GM18520 (cell line): ENCODE data around the gene FSD1L.

ENCODE experiments used
- ATAC-seq: cut with Tn5 transposase; IDR thresholded peaks from one replicate; pipeline ENCODE4 v1.9.1; 2021; ENCODE audit not compliant: unreplicated experiment

The FSD1L gene

DNA sequence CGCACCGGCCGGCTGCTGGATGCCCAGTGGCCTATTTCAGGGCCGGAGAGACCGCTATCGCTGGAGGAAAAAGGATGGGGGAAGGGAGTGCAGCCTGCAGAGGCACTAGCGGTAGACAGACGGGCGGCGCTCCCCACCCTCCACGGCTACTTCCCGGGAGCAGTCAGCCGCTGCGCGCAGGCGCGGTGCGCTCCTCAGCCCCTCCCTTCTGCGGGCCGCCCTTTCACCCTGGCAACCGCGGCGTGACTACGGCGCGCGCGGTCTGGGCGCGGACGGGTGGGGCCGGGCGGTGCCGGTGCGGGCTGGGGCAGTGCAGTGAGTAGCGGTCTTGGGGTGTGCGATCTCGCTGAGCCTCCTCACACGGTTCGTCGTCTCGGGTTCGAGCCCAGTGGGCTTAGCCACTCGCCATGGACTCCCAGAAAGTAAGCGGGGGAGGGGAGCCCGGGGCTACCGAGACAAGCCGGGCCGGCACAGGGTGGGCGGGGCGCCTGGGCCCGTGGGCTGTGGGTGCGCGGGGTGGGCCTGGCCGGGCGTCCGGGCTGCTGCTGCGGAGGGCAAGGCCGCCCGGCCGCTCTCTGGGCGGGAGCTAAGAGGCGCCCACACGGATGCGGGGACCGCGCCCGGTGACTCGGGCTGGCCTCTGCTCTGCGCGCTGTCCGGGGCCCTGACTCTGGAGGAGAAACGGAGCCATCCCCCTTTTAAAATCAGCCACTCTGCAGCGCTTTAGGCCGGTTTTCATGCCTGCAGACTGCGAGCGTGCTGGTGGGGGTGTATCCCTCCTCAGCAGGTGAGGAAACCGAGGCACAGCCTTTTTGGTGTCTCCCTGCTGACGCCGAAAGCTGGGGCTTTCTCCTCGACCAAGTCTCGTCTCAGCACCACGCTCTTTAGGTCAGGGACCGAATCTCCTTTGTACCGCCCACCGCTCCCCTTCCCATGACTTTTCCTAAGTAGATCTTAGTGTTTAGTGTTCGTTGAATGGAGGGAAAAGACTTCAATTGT lies at the start of gene FSD1L:
Gene FSD1L (plus strand): TSS at position 221 of the 999 bp plus-strand sequence. CDS start 187 bp downstream, at position 408.
- ATAC-seq, result peak; percentile 88

DNA sequence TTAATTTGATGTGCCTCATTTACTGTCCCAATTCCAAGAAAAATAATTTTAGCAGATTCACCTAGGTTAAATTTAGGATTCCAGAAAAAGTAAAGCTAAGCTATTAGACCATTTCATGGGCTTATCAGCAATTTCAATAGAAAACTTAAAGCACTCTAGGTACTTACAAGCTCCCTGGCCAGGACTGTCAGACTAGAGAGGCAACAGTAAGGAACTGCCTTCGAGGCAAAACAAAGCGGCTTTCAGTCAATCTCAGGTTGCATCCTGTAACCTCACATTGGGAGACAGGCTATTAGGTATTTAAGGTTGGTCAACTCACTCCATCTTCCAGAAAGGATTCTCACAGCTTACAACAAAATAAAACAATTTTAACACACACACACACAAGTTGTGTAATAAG lies 48.7 kb upstream of the FSD1L start:
- no peak for ATAC-seq

DNA sequence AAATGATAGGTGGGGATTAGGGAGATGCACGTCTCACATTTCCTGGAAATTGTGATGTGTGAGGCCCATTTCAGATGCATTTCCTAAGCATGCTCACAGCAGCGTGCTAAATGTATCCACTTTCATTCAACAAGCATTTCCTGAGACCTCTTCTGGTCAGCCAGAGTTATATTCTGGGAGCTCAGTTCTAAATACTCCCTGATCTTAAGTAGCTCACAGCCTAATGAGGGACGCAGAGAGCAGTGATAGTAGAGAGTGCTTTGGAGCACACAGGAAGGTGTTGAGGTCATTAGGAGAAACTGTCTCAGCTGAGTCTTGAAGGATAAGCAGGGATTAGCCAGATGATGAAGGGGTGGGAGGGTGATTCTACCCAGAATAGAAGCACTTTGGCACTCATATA lies 46.2 kb upstream of the FSD1L start:
- ATAC-seq, result no peak

DNA sequence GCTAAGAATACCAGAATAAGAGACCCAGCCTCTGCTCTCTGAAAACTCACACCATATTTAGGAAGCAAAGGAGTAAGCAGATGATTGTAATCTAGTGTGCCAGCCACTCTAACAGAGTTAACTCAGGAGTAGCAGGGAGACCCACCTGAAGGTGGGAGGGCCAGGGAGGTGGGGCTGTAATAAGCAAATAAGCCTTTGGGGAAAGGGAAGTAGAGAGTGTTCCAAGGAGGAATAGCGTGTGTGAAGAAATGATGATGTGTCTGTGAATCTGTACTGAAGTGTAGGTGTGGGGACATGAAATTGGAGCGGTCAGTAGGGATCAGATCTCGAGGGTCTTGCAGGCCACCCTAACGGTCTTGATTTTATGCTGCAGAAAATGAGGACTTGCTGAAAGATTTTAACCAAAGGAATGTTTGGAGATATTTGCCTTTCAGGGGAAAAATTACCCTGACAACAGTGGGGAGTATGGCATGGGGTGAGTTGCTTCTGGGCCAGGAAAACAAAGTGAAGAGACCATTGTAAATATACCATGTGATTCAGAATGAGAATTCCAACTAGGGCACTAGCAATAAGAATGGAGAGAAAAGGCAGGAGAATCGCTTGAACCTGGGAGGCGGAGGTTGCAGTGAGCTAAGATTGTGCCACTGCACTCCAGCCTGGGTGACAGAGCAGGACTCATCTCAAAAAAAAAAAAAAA lies 44.1 kb upstream of the FSD1L start:
- ATAC-seq, result no peak

DNA sequence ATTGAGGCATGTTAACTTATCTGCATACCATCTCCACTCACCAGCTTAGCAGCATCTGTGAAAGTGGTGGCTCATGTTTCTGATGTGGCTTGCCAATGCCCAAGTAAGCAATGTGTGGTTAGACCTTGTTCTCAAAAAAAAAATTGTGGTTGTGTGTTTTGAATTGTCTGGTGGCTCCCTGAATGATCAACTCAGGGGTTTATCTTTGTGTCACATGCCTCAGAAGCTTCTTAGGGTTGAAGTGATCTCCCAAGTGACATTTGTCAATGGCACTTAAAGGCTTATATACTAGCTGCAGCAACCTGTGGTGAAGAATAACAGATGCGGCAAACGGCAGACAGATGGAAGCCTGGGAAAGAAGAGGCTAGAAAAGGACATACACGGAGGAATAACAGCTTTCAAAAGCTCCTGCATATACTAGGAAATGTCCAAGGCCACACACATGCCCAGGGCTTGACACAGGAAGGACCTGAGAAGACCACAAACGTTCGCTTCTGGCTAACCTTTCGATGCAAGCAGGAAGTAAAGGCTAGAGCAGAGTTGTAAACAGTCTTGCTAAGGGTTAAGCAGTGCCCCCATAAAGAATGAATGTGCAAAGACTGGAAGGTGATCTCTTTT lies 42.2 kb upstream of the FSD1L start:
- peak; percentile 98 for ATAC-seq

DNA sequence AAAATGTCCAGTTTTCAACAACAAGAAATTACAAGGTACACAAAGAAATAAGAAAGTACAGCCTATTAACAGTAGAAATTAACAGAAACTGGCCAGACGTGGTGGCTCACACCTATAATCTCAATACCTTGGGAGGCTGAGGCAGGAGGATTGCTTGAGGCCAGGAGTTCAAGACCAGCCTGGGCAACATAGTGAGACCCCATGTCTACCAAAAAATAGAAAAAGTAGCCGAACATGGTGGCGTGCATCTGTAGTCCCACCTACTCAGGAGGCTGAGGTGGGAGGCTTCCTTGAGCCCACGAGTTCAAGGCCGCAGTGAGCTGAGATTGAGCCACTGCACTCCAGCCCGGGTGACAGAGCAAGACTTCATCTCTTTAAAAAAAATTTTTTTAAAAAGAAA lies 41.5 kb upstream of the FSD1L start:
- ATAC-seq, result no peak

DNA sequence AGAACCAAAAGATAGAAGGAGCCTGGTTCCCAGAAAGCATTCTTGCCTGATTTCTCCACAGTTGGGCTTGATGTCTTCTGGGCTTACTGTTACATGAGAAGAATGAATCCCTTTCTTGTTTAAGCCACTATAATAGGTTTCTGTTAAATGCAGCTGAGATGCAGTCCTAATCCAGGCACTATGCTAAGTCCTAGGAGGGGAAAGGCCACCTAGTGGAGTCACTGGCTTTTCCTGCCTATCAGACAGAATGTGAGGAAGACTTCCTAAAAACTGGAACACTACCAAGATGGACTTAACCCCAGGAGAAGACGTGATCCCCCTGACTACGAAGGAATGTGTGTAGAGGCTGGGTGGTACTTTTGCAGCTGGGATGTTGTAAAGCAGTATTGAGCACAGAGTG lies 34.3 kb upstream of the FSD1L start:
- no peak for ATAC-seq

DNA sequence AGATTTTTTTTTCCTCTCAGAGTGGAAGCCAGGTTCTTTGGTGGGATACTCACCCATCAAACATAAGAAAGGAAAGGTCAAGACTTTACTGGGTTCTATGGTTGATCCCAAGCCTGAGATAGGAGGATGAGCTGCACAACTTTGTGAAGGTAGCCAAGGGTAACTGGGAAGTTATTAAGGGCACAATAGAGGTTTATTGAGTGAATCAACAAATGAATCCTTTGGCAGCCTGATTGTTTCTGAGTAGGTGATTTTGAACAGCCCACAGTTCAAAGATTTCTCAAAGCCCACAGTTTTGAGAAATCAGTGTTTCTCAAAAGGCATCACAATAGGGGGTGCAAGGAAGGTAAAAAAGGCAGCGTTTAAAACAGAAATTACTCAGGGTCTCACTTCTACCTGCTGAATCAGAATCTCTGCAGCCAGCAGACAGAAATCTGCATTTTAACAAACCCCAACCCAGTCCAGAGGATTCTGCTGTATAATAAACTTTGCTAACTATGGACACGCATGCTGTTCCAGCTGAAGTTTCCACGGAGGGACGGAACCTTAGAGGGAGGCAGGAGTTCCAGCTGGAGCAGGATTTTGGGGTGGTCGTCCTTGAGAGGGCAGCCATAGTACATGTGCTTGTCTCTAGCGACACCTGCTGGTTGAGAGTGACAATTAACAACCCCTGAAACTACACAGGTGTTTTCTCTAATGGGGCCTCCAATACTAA lies 32.7 kb upstream of the FSD1L start:
- ATAC-seq, result peak; percentile 60

DNA sequence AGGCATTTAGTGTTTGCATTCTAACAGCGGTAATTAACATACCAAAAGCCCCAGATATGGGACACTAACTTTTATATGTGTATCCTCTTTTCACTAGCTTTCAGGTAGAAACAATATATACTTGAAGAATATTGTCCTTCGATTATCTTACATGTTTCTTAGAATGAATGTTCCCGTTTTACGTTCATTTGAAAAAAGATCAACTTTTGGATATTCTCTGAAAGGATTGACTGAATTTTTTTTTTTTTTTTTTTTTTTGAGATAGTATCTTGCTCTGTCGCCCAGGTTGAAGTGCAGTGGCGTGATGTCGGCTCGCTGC lies 32.2 kb upstream of the FSD1L start:
- no peak for ATAC-seq

DNA sequence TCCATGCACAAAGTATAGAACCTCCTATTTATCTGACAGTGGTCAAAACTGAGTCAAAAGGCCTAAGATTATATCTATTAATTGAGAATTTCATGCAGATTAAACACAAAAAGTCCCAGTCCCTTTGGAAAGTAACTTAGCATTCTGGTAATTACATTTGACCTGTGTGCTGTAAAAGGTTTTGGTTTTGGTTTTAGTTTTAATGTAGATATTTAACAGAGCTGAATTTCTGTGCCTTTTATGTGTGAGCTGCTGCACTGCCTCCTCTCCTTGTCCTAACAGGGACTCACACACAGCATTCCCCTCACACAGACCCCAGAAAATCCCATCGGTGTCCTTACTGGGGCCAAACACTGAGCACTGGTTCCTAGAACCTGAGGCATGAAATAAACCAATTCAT lies 31.0 kb upstream of the FSD1L start:
- ATAC-seq, result peak; percentile 59

DNA sequence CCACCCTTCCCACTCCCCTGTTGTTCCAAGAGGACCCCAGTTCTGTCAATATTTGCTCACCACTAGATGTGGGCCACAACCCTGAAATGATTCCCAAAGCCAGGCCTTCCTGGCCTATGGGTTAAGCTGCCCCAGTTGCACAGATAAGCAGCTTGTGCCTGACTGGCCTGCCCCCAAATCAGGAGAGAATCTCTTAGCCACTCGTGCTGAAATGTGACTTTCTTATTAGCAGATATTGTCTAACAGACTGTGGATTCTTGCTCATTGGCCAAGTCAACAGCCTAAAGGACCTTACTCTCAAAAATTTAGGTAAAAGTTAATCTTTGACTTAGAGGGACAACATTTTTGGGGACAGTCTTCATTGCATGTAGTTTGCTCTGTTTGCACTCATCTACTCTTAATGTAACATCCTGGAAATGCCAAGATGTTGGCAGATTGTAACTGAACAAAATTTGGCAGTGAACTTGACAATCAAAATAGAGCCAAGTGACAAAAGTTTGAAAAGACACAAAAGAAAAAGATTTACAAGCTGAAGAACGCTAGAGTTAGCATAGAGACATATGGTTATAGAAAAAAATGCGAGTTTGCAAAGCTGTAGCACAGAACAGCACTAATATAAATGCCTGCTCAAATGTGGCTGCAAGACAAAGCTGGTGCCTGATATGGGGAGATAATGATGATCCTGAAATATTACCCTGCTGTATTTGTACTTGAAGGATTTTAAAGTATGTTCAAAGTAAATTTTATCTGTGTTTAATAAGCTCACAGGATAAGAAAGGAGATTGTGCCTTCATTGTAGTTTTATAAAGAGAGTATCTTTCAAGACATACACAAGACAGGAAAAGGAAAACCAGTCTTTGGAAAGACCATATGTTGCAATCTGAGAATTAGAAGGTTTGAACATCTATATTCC lies 29.0 kb upstream of the FSD1L start:
- no peak for ATAC-seq

DNA sequence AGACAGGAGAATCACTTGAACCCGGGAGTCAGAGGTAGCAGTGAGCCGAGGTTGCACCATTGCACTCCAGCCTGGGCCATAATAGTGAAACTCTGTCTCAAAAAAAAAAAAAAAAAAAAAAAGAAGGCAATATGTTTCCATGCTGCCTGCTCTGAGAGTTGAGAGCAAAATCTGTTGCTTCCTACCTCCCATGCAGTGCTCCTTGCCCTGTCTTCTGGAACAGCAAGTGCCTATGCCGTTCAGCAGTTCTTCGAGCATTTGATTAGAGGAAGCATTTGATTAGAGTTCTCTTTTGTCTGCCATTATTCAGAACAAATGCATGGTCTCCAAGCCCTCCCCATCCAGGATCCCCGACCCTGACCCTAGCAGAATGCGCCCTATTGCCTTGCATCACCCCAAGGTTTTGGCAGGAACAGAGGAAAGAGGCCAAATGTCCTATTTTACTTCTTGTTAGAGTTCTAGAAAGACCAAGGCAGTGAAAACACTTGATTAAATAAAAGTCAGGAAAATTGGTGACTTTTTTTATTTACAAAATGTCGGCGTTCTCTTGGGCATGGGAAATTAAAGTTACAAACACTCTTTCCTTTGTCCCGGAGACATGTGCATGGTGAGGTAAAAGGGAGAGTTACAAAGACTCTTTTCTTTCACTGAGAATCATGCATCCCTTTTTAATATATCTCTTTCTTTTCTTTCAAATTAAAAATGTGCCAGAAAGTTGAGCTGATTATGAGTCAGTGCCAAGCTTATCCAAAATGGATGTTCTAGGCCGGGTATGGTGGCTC lies 27.8 kb upstream of the FSD1L start:
- ATAC-seq, result no peak

DNA sequence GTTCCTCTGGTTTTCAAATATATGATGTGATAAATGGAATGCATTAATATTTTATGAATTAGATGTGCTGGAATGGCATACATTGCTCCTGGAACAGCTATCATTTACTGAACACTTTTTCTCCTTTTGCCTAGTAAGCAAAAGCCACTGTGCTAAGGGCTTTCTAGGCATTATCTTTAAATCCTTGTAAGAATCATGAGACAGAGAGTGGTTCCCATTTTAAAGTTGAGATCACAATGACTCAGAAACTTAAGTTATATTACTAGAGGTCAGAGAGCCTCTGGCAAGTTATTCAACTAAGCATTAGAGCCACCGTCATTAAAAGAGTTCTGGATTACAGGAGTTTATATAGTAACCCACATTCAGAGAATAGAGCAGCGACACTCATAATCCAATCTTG lies 26.7 kb upstream of the FSD1L start:
- ATAC-seq, result no peak

DNA sequence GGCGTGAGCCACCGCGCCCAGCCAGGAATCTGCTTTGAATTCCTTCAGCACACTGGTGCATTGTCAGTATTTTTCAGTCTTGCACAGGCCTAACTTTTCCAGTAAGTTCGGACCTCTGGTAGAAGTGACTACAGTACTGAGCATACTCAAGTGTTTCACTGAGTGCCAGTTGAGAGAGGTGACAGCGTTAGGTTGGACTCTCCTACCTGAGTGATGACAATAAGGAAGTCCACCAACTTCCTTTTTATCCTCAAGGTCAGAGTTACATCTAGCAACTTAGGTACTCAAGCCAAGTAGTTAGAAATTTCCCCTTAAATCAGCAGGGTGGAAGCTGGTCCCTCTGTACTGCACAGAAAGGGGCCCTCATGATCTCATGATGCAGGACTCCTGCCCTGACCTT lies 26.0 kb upstream of the FSD1L start:
- no peak for ATAC-seq

DNA sequence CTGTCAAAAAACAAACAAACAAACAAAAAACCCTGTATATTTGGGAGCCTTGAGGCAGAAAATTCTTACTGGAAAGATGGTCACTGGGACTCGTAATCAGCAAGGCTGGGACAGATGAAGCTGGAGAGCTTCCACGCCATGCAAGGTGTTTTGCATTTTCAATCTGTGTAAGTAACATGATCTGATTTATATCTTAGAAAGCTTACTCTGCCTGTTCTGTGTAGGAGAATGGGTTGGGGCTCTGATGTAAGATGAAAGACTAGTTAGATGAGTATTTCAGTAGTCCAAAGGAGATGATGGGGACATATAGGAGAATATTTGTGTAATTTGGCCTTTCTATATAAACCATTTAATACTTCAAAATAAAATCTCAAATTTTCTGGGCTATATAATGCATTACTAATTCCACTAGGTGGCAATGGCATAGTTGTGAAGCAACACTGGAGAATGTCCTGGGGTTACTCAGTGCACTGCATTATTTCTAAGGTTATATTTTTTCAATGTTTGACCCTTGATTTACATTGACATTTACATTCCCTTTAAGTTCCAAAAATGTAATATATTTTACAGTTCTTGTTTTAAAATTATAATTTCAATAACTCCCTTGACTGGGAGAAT lies 21.9 kb upstream of the FSD1L start:
- no peak for ATAC-seq

DNA sequence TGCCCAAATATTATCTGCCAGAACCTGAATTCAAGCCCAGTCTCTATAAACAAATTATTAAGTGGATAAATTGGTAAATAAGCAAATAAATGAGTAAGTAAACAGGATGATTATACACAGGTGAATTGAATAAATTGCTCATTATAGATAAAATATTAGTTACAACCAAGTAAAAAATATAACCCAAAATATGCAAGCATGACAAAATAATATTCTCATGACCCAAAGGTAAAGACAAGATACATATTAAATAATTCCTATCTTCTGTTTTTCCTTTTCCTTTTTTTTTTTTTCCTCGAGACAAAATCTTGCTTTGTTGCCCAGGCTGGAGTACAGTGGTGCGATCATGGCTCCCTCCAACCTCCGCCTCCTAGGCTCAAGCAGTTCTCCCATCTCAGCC lies 21.2 kb upstream of the FSD1L start:
- no peak for ATAC-seq

DNA sequence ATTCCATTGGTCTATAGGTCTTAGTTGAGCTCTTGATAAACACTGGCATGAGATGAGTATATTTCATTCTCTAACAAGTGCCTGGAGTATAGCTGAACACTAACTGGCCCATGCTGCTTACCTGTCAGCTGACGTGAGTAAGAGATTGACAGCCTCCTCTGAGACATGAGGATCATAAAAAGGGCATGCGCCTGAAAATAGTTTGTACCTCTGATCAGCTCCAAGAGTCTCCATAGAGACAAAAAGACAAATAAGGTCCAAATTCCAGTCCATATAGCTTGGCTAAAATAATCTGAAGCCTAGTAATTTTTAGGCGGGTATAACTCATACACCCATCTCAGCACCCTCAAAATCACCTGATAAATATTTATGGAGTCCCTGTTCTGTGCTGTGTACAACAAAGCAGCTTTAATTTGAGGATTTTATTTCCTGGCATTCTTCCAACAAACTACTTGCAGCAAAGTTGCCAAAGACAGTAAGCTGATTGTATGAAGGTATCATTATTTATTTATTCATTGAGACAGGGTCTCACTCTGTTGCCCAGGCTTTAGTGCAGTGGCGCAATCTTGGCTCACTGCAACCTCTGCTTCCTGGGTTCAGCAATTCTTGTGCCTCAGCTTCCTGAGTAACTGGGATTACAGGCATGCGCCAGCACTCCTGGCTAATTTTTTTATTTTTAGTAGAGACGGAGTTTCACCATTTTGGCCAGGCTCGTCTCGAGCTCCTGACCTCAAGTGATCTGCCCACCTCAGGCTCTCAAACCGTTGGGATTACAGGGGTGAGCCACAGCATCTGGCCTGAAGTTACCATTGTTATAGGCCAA lies 16.2 kb upstream of the FSD1L start:
- no peak for ATAC-seq

DNA sequence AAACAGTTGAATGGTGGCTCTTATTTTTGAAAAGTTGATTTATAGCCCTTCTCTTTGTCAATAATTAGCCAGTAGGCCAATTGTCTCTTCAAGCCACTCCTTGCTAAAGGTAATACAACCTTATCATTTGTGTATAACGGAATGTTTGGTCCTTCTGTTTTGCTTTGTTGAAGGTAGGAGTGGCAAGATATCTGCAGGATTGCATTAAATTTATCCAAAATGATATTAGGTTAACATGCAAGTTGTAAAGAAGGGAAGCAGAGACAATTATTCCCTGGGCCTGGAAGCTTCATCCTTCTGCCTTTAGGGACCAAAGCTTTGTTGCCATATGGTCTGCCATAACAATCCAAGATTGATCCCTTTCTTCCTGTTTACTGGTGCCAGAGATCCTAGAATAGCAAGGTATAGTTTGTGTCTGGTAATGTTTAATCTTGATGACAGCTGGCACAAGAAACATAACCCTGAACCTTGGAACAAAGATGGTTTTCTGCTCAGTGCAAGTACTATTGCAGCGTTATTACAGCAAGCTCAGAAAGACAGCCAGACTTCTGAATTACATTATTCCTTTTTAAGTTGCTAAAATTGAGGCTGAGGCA lies 15.5 kb upstream of the FSD1L start:
- no peak for ATAC-seq
